B cell (primary cell): ENCODE data around the gene TAC3. TPM values are rescaled to one million over a fixed set of nuclear protein-coding genes. Genes with fewer than 3 reads are reported as not detected.

Experiments used
- ATAC-seq: fragments of 200-7000 bp; cut with Tn5 transposase; one replicate; pipeline ENCODE4 v1.10.0; 2021; ENCODE audit warnings: low read depth, mild to moderate bottlenecking, moderate number of reproducible peaks, moderate library complexity
- CTCF ChIA-PET: fragments of 350-600 bp; sonication (Branson Sonifier 250); formaldehyde crosslinking; loops from one replicate; lab custom pipeline; 2021; ENCODE audit warnings: antibody characterized with exemption, inconsistent platforms; lab: Charles Lee
- POLR2A ChIA-PET: fragments of 350-600 bp; sonication (Branson Sonifier 250); formaldehyde crosslinking; loops from one replicate; lab custom pipeline; 2021; ENCODE audit warnings: antibody characterized with exemption; lab: Charles Lee
- DNase-seq: peaks from one replicate; pipeline ENCODE4 v3.0.0; 2013
- H2AFZ ChIP-seq: 2 replicates; pipeline ENCODE4 v1.6.1; 2012; ENCODE audit warnings: mild to moderate bottlenecking, low read depth, low read length; ENCODE audit not compliant: insufficient read depth, poor library complexity, severe bottlenecking
- H3K27ac ChIP-seq, 2 donors: 1 replicate in 1 of 2; 2 replicates in 1 of 2; pipeline ENCODE4 v1.5.1; 2012 to 2013; ENCODE audit warnings: low read length in 2 of 2, mild to moderate bottlenecking in 2 of 2, moderate library complexity in 1 of 2
- H3K27me3 ChIP-seq, 4 experiments: fragments of 200-600 bp in 1 of 4; sonication (generic) in 1 of 4; replicated peaks in 1 of 4; 1 replicate in 2 of 4; 2 replicates in 2 of 4; pipeline versions ENCODE4 v1.6.1 to v1.7.0; 2013 to 2016; ENCODE audit warnings: low read length in 3 of 4, mild to moderate bottlenecking in 2 of 4, mixed read lengths in 1 of 4, moderate library complexity in 1 of 4; ENCODE audit not compliant: insufficient read depth in 4 of 4, control insufficient read depth in 3 of 4; ENCODE audit errors: control extremely low read depth in 1 of 4
- H3K36me3 ChIP-seq, 2 experiments: replicated peaks in 1 of 2; 1 replicate in 1 of 2; 2 replicates in 1 of 2; pipeline versions ENCODE4 v1.6.1 to v1.7.1; 2013; ENCODE audit warnings: low read length in 1 of 2; ENCODE audit not compliant: insufficient read depth in 2 of 2, control insufficient read depth in 1 of 2; ENCODE audit errors: control extremely low read depth in 1 of 2, extremely low read depth in 1 of 2
- H3K4me1 ChIP-seq, 2 donors: fragments of 200-600 bp in 1 of 2; sonication (generic) in 1 of 2; 1 replicate in 1 of 2; 2 replicates in 1 of 2; pipeline versions ENCODE4 v1.5.1 to v1.6.1; 2013 to 2017; ENCODE audit warnings: low read length in 2 of 2; ENCODE audit not compliant: control insufficient read depth in 2 of 2, insufficient read depth in 2 of 2
- H3K4me2 ChIP-seq: replicated peaks from 2 replicates; pipeline ENCODE3; 2012; ENCODE audit warnings: mild to moderate bottlenecking, low read depth, low read length; ENCODE audit not compliant: poor library complexity, severe bottlenecking
- H3K4me3 ChIP-seq, 5 experiments: fragments of 200-600 bp in 1 of 5; sonication (generic) in 1 of 5; 1 replicate in 3 of 5; 2 replicates in 2 of 5; pipeline versions ENCODE4 v1.5.1 to v1.7.0; 2011 to 2016; ENCODE audit warnings: low read length in 4 of 5, mild to moderate bottlenecking in 4 of 5, low read depth in 2 of 5, control low read depth in 1 of 5, moderate library complexity in 1 of 5; ENCODE audit not compliant: insufficient read depth in 1 of 5; ENCODE audit errors: control extremely low read depth in 1 of 5, extremely low read depth in 1 of 5
- H3K79me2 ChIP-seq: fragments of 200-600 bp; sonication (generic); one replicate; pipeline ENCODE4 v1.6.0; 2016; ENCODE audit warnings: low read length; ENCODE audit not compliant: control insufficient read depth, insufficient read depth
- H3K9ac ChIP-seq: fragments of 200-600 bp; sonication (generic); 2 replicates; pipeline ENCODE4 v1.6.1; 2017; ENCODE audit warnings: mild to moderate bottlenecking, low read length, moderate library complexity
- H3K9me3 ChIP-seq, 3 donors: one replicate each; pipeline versions ENCODE4 v1.6.1 to v1.7.1; 2013; ENCODE audit warnings: low read length in 2 of 3; ENCODE audit not compliant: control insufficient read depth in 2 of 3, insufficient read depth in 1 of 3; ENCODE audit errors: control extremely low read depth in 1 of 3
- H4K20me1 ChIP-seq: 2 replicates; pipeline ENCODE4 v1.6.0; 2012; ENCODE audit warnings: mild to moderate bottlenecking, low read length; ENCODE audit not compliant: insufficient read depth, control insufficient read depth, poor library complexity, severe bottlenecking
- H3K27ac Mint-ChIP-seq: one replicate; pipeline ENCODE4 v1.8.0; 2021; ENCODE audit warnings: mixed read lengths
- H3K27me3 Mint-ChIP-seq: one replicate; pipeline ENCODE4 v1.8.0; 2021; ENCODE audit warnings: mixed read lengths
- H3K4me1 Mint-ChIP-seq: one replicate; pipeline ENCODE4 v1.8.0; 2021; ENCODE audit warnings: mixed read lengths
- H3K4me3 Mint-ChIP-seq: one replicate; pipeline ENCODE4 v1.8.0; 2021; ENCODE audit warnings: mixed read lengths
- H3K9me3 Mint-ChIP-seq: one replicate; pipeline ENCODE4 v1.8.0; 2022; ENCODE audit warnings: mixed read lengths; ENCODE audit not compliant: insufficient read depth
- EZH2 ChIP-seq: IDR thresholded peaks from 2 replicates; pipeline ENCODE4 v1.6.1; 2012; ENCODE audit warnings: borderline replicate concordance, low read depth, mild to moderate bottlenecking, moderate library complexity, low read length; ENCODE audit not compliant: insufficient read depth, poor library complexity, severe bottlenecking
- WGBS: methylation state at CpG from one replicate; pipeline ENCODE4 v1.1.5; 2013; ENCODE audit warnings: missing lambda C conversion rate; ENCODE audit not compliant: insufficient coverage; 5-methylcytosine and 5-hydroxymethylcytosine counted together
- intact Hi-C: fragments of 100-400 bp; cut with micrococcal nuclease; formaldehyde crosslinking; loops from one replicate; pipeline ENCODE4 v1.10.0; 2022
- polyA plus RNA-seq: library from polyadenylated mRNA; depleted of rRNA; stranded (reverse); fragments of >200 nt; gene quantifications from 2 replicates; pipeline ENCODE4 v1.2.3, GENCODE V29; 2012
- total RNA-seq, 2 donors: library from RNA; stranded (reverse); fragments of 120-200 nt in 1 of 2; gene quantifications; 1 replicate in 1 of 2; 2 replicates in 1 of 2; pipeline versions ENCODE4 v1.2.3 to v1.2.4, GENCODE V29; 2013 to 2022
- TF ChIP-seq, protein P1 (sequence below): fragments of 200-600 bp; IDR thresholded peaks from one replicate; pipeline ENCODE4 v1.8.0; 2022; ENCODE audit warnings: antibody characterized with exemption, mild to moderate bottlenecking

TAC3 gene
- total and polyA plus RNA-seq, 2 donors (not counting 1 experiment from before 2014, with no cell fraction given): 0.24 TPM; not detected in 1

DNA sequence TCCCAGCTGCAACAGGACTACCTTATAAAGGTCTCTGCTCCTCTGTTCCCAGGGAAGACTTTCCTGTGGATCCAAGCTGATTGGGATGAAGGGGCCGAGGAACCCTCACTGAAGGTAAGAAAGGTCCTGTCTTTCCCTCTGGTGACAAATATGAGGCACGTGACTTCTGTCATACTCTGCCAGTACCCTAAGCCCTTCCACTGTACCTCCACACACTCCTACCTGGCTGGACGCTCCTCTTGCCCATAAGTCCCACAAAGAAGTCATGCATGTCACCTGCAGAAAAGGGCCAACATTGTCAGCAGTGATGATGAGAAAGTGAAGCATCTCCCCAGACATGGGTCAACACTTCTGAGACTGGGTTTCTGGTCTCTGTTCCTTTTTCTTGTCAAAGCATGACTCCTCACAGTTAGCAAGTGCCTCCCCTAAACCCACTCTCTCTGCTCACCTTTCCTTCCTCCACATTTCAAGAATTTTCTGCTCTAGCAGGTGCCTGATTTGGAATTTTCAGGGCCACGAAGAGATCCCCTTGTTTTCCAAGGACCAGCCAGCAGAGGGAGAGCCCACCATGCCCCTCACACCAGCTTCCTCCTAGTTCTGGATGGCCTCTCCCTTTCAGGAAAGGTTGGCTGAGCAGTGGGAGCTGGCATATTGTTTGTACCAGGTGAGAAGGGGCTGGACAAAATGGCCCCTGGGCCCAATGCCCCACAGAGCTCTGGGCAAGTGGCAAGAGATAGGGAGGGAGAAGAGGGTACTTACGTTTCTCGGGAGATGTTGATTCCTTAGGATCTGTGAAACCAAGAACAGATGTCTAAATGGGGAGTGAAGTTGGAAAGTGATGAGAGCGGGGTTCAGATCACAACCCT lies 3.5 kb downstream of the TAC3 start:
- POLR2A ChIA-PET: no interaction called here
- ATAC-seq (no peak), DNase-seq (no peak)
- Histone ChIP-seq H3K9ac (no peak overlapping the region), H2AFZ (no peak overlapping the region), H3K36me3 (no peaks in the 10 kb centered on the region), H3K79me2 (no peaks in the 10 kb centered on the region), H4K20me1 (no peaks in the 10 kb centered on the region), H3K27me3 (peaks cover 0 to 3% (median 1%) of the 10 kb centered on the region in 4 experiments), H3K4me1 (peaks cover 5 to 18% of the 10 kb centered on the region in 2 donors), H3K4me2 (no peak overlapping the region), H3K9me3 (no peaks in the 10 kb centered on the region), H3K27ac (no peak overlapping the region), H3K4me3 (no peak overlapping the region)
- Mint-ChIP-seq H3K9me3 (no peaks in the 10 kb centered on the region), H3K27me3 (peaks cover 18% of the 10 kb centered on the region), H3K4me3 (no peak overlapping the region), H3K4me1 (peaks cover 16% of the 10 kb centered on the region), H3K27ac (no peak overlapping the region)
- 25% methylated on average over 2 of the region's 7 CpGs for WGBS
- TF ChIP-seq, protein P1, sequence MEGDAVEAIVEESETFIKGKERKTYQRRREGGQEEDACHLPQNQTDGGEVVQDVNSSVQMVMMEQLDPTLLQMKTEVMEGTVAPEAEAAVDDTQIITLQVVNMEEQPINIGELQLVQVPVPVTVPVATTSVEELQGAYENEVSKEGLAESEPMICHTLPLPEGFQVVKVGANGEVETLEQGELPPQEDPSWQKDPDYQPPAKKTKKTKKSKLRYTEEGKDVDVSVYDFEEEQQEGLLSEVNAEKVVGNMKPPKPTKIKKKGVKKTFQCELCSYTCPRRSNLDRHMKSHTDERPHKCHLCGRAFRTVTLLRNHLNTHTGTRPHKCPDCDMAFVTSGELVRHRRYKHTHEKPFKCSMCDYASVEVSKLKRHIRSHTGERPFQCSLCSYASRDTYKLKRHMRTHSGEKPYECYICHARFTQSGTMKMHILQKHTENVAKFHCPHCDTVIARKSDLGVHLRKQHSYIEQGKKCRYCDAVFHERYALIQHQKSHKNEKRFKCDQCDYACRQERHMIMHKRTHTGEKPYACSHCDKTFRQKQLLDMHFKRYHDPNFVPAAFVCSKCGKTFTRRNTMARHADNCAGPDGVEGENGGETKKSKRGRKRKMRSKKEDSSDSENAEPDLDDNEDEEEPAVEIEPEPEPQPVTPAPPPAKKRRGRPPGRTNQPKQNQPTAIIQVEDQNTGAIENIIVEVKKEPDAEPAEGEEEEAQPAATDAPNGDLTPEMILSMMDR: no peak
- no peak for TF ChIP-seq EZH2
- CTCF ChIA-PET: interaction anchor here (0.6 to 3.1 kb wide), 4 partner anchors 19 to 405 kb away, joined by 3 to 12 read pairs (median 6); partner anchors contain the start of gene STAT6
- intact Hi-C loops: no loop called here
